ENCODE measurements around the gene PDZD2.

The PDZD2 gene

GRCh38 chr5:31921852-31922305 lies 282.9 kb downstream of the PDZD2 start:
- no peak for TF ChIP-seq CTCF (IDR thresholded peaks at IDR 0.05; ENCODE audit: extremely low read depth, missing control alignments)
- DNase-seq (ENCODE audit: low spot score), result no peak

GRCh38 chr5:31924005-31924404 lies 285.1 kb downstream of the PDZD2 start:
- DNase-seq (ENCODE audit: low spot score), result no peak
- no peak for TF ChIP-seq CTCF (IDR thresholded peaks at IDR 0.05; ENCODE audit: extremely low read depth, missing control alignments)

- DNase-seq (ENCODE audit: low spot score), result no peak
- TF ChIP-seq CTCF (IDR thresholded peaks at IDR 0.05; ENCODE audit: extremely low read depth, missing control alignments), result no peak
Observed at GRCh38 chr5:31931874-31932273, 292.9 kb downstream of the PDZD2 start.

- DNase-seq (ENCODE audit: low spot score), result no peak
- no peak for TF ChIP-seq CTCF (IDR thresholded peaks at IDR 0.05; ENCODE audit: extremely low read depth, missing control alignments)
Observed at GRCh38 chr5:31934156-31934555, 295.2 kb downstream of the PDZD2 start.

- no peak for TF ChIP-seq CTCF (IDR thresholded peaks at IDR 0.05; ENCODE audit: extremely low read depth, missing control alignments)
- DNase-seq (ENCODE audit: low spot score), result no peak
Observed at GRCh38 chr5:31935496-31936369, 296.8 kb downstream of the PDZD2 start.

GRCh38 chr5:31936683-31937082 lies 297.8 kb downstream of the PDZD2 start:
- no peak for TF ChIP-seq CTCF (IDR thresholded peaks at IDR 0.05; ENCODE audit: extremely low read depth, missing control alignments)
- no peak for DNase-seq (ENCODE audit: low spot score)

GRCh38 chr5:31937226-31937625 lies 298.3 kb downstream of the PDZD2 start:
- no peak for DNase-seq (ENCODE audit: low spot score)
- no peak for TF ChIP-seq CTCF (IDR thresholded peaks at IDR 0.05; ENCODE audit: extremely low read depth, missing control alignments)
